Cardiac fibroblast (primary cell): ENCODE data around the gene ODC1.

ENCODE experiments used
- DNase-seq, 2 donors: peaks; one replicate each; pipeline versions ENCODE4 v3.0.0 to v3.0.0-alpha.2; 2010; ENCODE audit warnings: low read depth in 2 of 2
- H3K4me3 ChIP-seq, 2 donors: replicated peaks in 1 of 2; 1 replicate in 1 of 2; 2 replicates in 1 of 2; pipeline ENCODE4 v1.5.1; 2011; ENCODE audit warnings: low read depth in 2 of 2, low read length in 2 of 2, mild to moderate bottlenecking in 2 of 2, moderate library complexity in 1 of 2
- TF ChIP-seq, protein P1 (sequence below): IDR thresholded peaks from one replicate; pipeline ENCODE4 v1.5.1; 2011; ENCODE audit warnings: low read depth, mild to moderate bottlenecking, low read length, inconsistent platforms

The ODC1 gene

DNA sequence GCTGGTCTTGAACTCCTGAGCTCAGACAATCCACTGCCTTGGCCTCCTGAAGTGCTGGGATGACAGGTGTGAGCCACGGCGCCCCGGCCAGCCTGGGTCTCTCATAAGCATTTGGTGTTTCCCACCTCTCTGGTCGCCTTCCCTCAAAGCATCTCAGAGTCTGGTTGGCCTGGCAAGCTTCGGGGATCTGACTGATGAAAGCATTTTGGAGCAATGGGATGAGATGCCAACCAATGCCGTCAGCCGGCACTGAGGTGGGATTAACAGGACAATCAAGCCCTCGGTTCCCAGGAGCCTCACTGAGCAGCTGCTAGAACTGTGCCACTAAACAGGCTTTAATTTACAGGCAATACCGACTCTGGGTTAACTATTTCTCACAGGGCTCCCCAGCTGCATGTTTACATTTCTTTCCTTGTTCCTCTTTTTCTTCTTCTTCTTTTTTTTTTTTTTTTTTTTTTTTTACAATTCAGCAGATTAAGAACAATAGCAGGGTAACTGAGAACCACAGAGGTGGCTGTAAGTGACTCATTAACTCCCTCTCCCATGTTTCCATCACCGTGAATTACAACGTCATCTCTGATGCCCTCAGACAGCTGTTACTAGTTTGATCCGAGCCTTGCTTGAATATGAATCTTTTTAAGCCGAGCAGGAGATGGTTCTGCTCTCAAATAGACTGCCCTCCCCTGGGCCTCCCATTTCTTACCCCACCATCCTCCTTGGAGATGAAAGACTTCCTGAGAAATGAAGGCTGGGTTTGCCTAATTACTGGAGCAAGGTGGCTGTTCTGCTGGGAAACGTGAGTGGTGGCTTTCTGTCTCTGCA lies 37.9 kb downstream of the ODC1 start:
- no peak for DNase-seq
- no peak overlapping the region for H3K4me3 ChIP-seq
- TF ChIP-seq, protein P1, sequence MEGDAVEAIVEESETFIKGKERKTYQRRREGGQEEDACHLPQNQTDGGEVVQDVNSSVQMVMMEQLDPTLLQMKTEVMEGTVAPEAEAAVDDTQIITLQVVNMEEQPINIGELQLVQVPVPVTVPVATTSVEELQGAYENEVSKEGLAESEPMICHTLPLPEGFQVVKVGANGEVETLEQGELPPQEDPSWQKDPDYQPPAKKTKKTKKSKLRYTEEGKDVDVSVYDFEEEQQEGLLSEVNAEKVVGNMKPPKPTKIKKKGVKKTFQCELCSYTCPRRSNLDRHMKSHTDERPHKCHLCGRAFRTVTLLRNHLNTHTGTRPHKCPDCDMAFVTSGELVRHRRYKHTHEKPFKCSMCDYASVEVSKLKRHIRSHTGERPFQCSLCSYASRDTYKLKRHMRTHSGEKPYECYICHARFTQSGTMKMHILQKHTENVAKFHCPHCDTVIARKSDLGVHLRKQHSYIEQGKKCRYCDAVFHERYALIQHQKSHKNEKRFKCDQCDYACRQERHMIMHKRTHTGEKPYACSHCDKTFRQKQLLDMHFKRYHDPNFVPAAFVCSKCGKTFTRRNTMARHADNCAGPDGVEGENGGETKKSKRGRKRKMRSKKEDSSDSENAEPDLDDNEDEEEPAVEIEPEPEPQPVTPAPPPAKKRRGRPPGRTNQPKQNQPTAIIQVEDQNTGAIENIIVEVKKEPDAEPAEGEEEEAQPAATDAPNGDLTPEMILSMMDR = no peak

DNA sequence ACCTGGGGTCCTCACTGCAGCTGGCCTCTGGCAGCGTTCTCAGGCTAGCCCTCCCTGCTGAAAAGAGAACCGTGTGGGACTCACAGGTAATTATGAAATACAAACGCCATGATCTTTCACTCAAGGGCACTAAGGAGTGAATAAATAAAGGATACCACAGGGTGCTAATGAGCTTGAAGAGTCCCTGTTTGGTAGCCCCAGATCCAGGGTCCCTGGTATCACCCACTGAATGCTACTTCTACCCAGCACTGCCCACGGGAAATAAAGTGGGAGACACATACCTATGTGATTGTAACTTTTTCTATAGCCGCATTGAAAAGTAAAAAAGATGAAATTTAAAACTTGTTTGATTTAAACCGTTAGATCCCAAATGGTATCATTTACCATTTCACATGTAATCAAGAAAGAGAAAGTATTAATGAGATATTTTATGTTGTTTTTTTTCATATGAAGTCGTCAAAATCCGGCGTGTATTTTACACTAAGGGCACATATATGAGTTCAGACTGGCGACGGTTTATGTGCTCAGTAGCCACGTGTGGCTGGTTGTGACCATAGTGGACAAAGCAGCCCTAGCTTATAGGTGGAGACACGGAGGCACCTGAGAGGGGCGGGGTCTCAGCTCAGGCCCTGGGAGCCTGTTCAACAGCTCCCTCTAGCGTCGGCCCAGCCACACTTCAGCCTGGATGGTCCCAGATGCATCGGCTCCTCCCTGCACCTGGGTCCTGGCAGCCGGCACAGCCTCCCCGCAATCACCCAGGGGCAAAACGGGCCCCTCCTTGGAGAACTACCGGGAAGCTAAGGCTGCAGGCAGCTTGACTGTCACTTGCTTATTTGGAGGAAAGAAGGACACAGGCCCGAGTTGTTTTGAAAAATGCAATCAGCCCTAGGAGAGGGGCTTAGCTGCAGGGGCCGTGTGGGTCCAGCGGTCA lies 39.2 kb downstream of the ODC1 start:
- peak; percentile 69 to 71 for DNase-seq
- TF ChIP-seq, protein P1 = peak; percentile 92
- no peak overlapping the region for H3K4me3 ChIP-seq

DNA sequence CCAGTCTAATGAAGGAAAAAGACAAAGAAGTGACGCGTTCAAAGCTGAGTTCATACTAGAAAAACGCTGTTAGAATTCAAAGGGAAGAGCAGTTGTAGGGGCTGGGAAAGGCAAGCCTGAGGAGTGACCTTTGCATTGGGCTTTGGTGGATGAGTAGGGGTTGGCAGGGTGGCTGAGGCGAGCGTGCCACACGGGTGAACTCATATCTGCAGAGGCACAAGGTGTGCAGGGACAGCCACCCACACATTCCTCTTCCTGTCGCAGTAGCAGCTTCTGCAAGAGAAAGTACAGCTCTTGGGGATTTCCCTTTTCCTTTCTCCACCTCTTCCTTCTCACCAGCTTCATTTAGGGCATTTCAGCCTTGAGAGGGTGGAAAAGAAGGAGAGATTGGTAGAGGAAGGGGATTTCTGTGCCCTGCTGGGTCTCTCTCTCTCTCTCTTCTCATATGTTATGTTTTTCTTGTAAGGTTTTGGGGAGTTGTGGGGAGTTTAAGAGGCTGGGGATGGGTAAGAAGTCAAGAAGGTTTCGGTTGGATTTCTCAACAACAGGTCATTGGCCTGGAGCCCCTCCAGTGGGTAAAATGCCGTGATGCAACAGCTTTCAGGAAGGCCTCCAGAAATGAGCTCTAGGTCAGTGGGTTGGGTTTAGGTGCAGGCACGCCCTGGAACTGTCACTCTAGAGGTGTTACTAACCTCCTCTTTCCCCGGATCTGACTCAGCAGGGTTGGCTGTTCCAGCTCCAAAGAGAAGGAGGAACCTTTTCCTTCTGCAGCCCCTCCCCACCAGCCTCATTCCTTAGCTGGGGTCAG lies 40.1 kb downstream of the ODC1 start:
- peak; percentile 69 to 77 for DNase-seq
- TF ChIP-seq, protein P1 = no peak
- H3K4me3 ChIP-seq = no peak overlapping the region

DNA sequence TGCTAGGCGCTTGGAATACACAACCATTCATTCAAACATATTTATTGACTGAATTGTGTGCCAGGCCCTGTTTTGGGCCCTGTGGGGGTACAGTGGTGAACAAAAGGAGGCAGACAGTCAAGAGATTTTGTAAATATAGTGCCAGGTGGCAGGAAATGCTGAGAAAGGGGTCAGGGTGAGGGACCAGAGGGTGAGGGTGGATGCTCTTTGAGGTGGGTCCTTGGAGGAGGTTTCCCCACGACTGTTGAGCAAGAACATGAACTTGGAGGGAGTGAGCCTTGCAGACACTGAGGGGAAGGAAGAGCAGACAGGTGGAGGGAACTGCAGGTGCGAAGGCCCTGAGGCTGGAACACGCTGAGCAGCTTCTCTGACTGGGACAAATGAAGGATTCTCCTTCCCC lies 40.7 kb downstream of the ODC1 start:
- no peak for DNase-seq
- TF ChIP-seq, protein P1 = no peak
- no peak overlapping the region for H3K4me3 ChIP-seq

DNA sequence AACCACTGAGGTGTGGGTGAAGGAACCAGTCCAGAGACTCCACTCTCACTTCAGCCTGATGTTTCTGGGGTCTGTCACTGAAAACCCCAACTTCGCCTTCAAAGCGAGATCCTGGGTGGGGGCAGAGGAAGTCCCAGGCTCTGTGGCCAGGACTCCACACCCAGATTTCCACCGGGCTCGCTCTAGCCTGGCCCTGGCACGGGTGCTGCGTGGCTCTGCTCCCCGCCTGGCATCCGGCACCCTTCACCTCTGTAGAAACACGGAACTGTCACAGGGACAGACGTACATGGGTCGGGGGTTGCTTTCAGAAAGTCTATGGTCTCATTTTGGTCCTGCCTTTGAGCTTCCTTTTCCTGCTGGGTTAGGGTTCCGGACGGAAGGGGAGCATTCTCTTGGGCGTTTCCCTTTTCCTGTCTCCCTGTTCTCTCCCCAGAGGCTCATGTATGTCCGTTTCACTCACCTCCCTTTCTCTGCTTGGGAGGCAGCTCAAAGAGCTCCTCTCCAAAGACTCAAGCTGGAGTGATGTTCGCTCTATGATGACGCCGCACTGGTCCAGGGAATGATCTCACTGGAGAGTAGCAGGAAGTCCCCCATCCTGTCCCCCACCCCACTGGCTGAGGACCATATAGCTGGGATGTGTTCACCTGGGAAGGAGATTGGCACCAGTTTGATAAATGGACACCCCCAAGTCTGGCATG lies 41.5 kb downstream of the ODC1 start:
- TF ChIP-seq, protein P1 = no peak
- DNase-seq = no peak
- H3K4me3 ChIP-seq = no peak overlapping the region

DNA sequence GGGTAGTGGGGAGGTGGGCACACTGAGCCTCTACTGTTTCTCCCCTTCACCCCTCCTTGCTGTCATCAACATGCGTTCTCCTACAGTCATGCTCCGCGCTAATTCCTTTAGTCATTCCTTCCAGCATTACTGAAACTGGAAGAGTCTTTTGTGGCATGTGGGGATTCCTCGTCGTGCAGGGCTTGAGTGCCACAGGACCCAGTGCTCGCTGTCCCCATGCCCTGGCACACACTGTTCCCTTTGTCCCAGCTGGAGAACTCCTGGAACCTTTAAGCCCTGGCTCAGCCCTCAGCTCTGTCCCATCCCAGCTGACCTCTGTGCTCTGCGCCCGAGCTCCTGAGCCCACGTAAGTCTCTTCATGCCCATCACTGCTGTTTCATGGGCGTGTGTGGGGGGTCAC lies 42.1 kb downstream of the ODC1 start:
- TF ChIP-seq, protein P1 = no peak
- no peak for DNase-seq
- H3K4me3 ChIP-seq = no peak overlapping the region
